Liver (tissue), 9 donors: ENCODE results near the gene SOX8. TPM values are rescaled to one million over a fixed set of nuclear protein-coding genes. Genes with fewer than 3 reads are reported as not detected.

Experiments used
- DNase-seq: peaks from one replicate; pipeline ENCODE4 v3.0.0-alpha.2; 2017; ENCODE audit warnings: low spot score
- H3K27ac ChIP-seq, 2 donors: one replicate each; pipeline ENCODE4 v1.7.0; 2013; ENCODE audit warnings: inconsistent platforms in 2 of 2, low read length in 2 of 2, control low read depth in 1 of 2, low read depth in 1 of 2, mild to moderate bottlenecking in 1 of 2
- H3K27me3 ChIP-seq, 4 donors: one replicate each; pipeline versions ENCODE4 v1.6.1 to v1.7.0; 2013; ENCODE audit warnings: low read length in 3 of 4, inconsistent platforms in 1 of 4, mild to moderate bottlenecking in 1 of 4, moderate library complexity in 1 of 4; ENCODE audit not compliant: control insufficient read depth in 4 of 4, insufficient read depth in 4 of 4
- H3K36me3 ChIP-seq, 4 donors: one replicate each; pipeline versions ENCODE4 v1.6.1 to v1.7.0; 2013; ENCODE audit warnings: low read length in 3 of 4, mild to moderate bottlenecking in 3 of 4, low read depth in 1 of 4, moderate library complexity in 1 of 4; ENCODE audit not compliant: control insufficient read depth in 4 of 4, insufficient read depth in 3 of 4
- H3K4me1 ChIP-seq, 4 donors: one replicate each; pipeline versions ENCODE4 v1.6.1 to v1.7.0; 2013; ENCODE audit warnings: low read length in 3 of 4, mild to moderate bottlenecking in 3 of 4, moderate library complexity in 1 of 4; ENCODE audit not compliant: control insufficient read depth in 4 of 4, insufficient read depth in 4 of 4
- H3K4me3 ChIP-seq, 3 donors: one replicate each; pipeline versions ENCODE4 v1.6.1 to v1.7.0; 2013; ENCODE audit warnings: low read length in 3 of 3, control low read depth in 1 of 3, low read depth in 1 of 3, mild to moderate bottlenecking in 1 of 3
- H3K9ac ChIP-seq, 2 donors: one replicate each; pipeline ENCODE4 v1.7.0; 2013; ENCODE audit warnings: low read length in 2 of 2, mild to moderate bottlenecking in 2 of 2, moderate library complexity in 2 of 2, control low read depth in 1 of 2, low read depth in 1 of 2
- H3K9me3 ChIP-seq, 4 donors: one replicate each; pipeline versions ENCODE4 v1.6.1 to v1.7.0; 2013; ENCODE audit warnings: low read length in 3 of 4; ENCODE audit not compliant: control insufficient read depth in 4 of 4
- ATF3 ChIP-seq: IDR thresholded peaks from 2 replicates; pipeline ENCODE4 v1.6.1; 2016; ENCODE audit warnings: antibody characterized with exemption
- CTCF ChIP-seq: fragments of 150-350 bp; IDR thresholded peaks from 2 replicates; pipeline ENCODE4 v1.5.1; 2017; ENCODE audit warnings: improper control_type of control experiment, low read depth, low read length; ENCODE audit not compliant: missing input control
- EGR1 ChIP-seq, 2 donors: IDR thresholded peaks; 2 replicates each; pipeline ENCODE4 v1.6.1; 2016 to 2018; ENCODE audit warnings: antibody characterized with exemption in 2 of 2, low read depth in 2 of 2
- FOXA1 ChIP-seq: IDR thresholded peaks from 2 replicates; pipeline ENCODE4 v1.6.1; 2016; ENCODE audit warnings: antibody characterized with exemption
- FOXA2 ChIP-seq: IDR thresholded peaks from 2 replicates; pipeline ENCODE4 v1.6.1; 2016; ENCODE audit warnings: antibody characterized with exemption
- GABPA ChIP-seq, 2 donors: IDR thresholded peaks in 1 of 2; conservative IDR thresholded peaks in 1 of 2; 2 replicates each; pipeline ENCODE4 v1.6.1; 2016; ENCODE audit warnings: antibody characterized with exemption in 2 of 2, mild to moderate bottlenecking in 1 of 2, moderate library complexity in 1 of 2
- HNF4A ChIP-seq, 2 donors: conservative IDR thresholded peaks; 2 replicates each; pipeline ENCODE4 v1.6.1; 2016; ENCODE audit warnings: antibody characterized with exemption in 2 of 2, mild to moderate bottlenecking in 2 of 2
- HNF4G ChIP-seq: IDR thresholded peaks from 2 replicates; pipeline ENCODE4 v1.6.1; 2016; ENCODE audit warnings: antibody characterized with exemption
- JUND ChIP-seq, 2 donors: IDR thresholded peaks; 2 replicates each; pipeline ENCODE4 v1.6.1; 2016; ENCODE audit warnings: antibody characterized with exemption in 2 of 2
- NR2F2 ChIP-seq: IDR thresholded peaks from 2 replicates; pipeline ENCODE4 v1.6.1; 2016; ENCODE audit warnings: antibody characterized with exemption
- RAD21 ChIP-seq, 2 donors: IDR thresholded peaks; 2 replicates each; pipeline ENCODE4 v1.6.1; 2016; ENCODE audit warnings: antibody characterized with exemption in 2 of 2, mild to moderate bottlenecking in 2 of 2
- RXRA ChIP-seq, 2 donors: IDR thresholded peaks; 2 replicates each; pipeline ENCODE4 v1.6.1; 2017 to 2018; ENCODE audit warnings: antibody characterized with exemption in 2 of 2, mild to moderate bottlenecking in 1 of 2
- TAF1 ChIP-seq: conservative IDR thresholded peaks from 2 replicates; pipeline ENCODE4 v1.6.1; 2016; ENCODE audit warnings: antibody characterized with exemption, mild to moderate bottlenecking
- YY1 ChIP-seq: IDR thresholded peaks from 2 replicates; pipeline ENCODE4 v1.6.1; 2016; ENCODE audit warnings: antibody characterized with exemption, mild to moderate bottlenecking
- WGBS: extraction: QIAGEN DNeasy Blood & Tissue Kit; methylation state at CpG from one replicate; pipeline ENCODE4 v1.1.7; 2013; 5-methylcytosine and 5-hydroxymethylcytosine counted together
- polyA plus RNA-seq, 2 donors: library from polyadenylated mRNA; stranded (reverse) in 1 of 2; unstranded in 1 of 2; fragments of 200-250 nt in 1 of 2; fragments of >200 nt in 1 of 2; fragmentation: Nextera tagmentation in 1 of 2; extraction: Ambion mirVana in 1 of 2; gene quantifications; one replicate each; pipeline versions ENCODE4 v1.2.1 to v1.2.3, GENCODE V29; 2013 to 2015
- total RNA-seq, 2 donors: library from RNA; depleted of rRNA; stranded (reverse); fragments of >200 nt; gene quantifications; one replicate each; pipeline ENCODE4 v1.2.3, GENCODE V29; 2014
- TF ChIP-seq, protein P1 (sequence below): IDR thresholded peaks from 2 replicates; pipeline ENCODE4 v1.6.1; 2016; ENCODE audit warnings: antibody characterized with exemption
- TF ChIP-seq, protein P2 (sequence below): IDR thresholded peaks from 2 replicates; pipeline ENCODE4 v1.6.1; 2016; ENCODE audit warnings: antibody characterized with exemption, mild to moderate bottlenecking
- TF ChIP-seq, protein P3 (sequence below): IDR thresholded peaks from 2 replicates; pipeline ENCODE4 v1.6.1; 2016; ENCODE audit warnings: antibody characterized with exemption
- donor health status: healthy.
- donor health status: healthy.
- donor health status: healthy.
- donor health status: healthy.
- donor health status: healthy.

The SOX8 gene
- total and polyA plus RNA-seq, 4 donors = 0.05 to 0.33 (median 0.17) TPM; not detected in 1

- TF ChIP-seq ATF3 = no peak
- no peak for TF ChIP-seq HNF4A (conservative IDR thresholded peaks at IDR 0.05)
- no peak for TF ChIP-seq FOXA2
- TF ChIP-seq YY1 = no peak
- TF ChIP-seq HNF4G = no peak
- TF ChIP-seq RXRA (IDR thresholded peaks at IDR 0.05) = no peak
- TF ChIP-seq JUND (IDR thresholded peaks at IDR 0.05) = no peak
These were observed 51.6 kb downstream of the SOX8 start (continued) for GRCh38 chr16:1033128-1033679.

GRCh38 chr16:1034230-1035065, 52.9 kb downstream of the SOX8 start:
- Histone ChIP-seq H3K27me3 (no peaks in the 10 kb centered on the region), H3K9ac (no peak overlapping the region), H3K36me3 (no peaks in the 10 kb centered on the region), H3K27ac (no peak overlapping the region), H3K4me3 (no peak overlapping the region), H3K4me1 (no peaks in the 10 kb centered on the region), H3K9me3 (no peaks in the 10 kb centered on the region)
- DNase-seq = no peak
- 74% methylated on average over 6 of the region's 6 CpGs for WGBS
- TF ChIP-seq ATF3 = no peak
- no peak for TF ChIP-seq EGR1 (IDR thresholded peaks at IDR 0.05; ENCODE audit: low read depth in 2 of 2)
- TF ChIP-seq YY1 = no peak
- TF ChIP-seq TAF1 = no peak
- TF ChIP-seq FOXA2 = no peak
- no peak for TF ChIP-seq HNF4A (conservative IDR thresholded peaks at IDR 0.05)
- TF ChIP-seq, protein P1, sequence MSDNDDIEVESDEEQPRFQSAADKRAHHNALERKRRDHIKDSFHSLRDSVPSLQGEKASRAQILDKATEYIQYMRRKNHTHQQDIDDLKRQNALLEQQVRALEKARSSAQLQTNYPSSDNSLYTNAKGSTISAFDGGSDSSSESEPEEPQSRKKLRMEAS = no peak
- no peak for TF ChIP-seq NR2F2
- TF ChIP-seq HNF4G = no peak
- no peak for TF ChIP-seq JUND (IDR thresholded peaks at IDR 0.05)
- TF ChIP-seq RAD21 (IDR thresholded peaks at IDR 0.05) = no peak

GRCh38 chr16:1035066-1035415, 53.5 kb downstream of the SOX8 start:
- no peak for DNase-seq
- no peak overlapping the region for H3K27ac ChIP-seq
- no peaks in the 10 kb centered on the region for H3K4me1 ChIP-seq
- no peaks in the 10 kb centered on the region for H3K36me3 ChIP-seq
- H3K27me3 ChIP-seq = no peaks in the 10 kb centered on the region
- 84% methylated on average over 7 of the region's 7 CpGs for WGBS
- no peak overlapping the region for H3K4me3 ChIP-seq
- TF ChIP-seq, protein P2, sequence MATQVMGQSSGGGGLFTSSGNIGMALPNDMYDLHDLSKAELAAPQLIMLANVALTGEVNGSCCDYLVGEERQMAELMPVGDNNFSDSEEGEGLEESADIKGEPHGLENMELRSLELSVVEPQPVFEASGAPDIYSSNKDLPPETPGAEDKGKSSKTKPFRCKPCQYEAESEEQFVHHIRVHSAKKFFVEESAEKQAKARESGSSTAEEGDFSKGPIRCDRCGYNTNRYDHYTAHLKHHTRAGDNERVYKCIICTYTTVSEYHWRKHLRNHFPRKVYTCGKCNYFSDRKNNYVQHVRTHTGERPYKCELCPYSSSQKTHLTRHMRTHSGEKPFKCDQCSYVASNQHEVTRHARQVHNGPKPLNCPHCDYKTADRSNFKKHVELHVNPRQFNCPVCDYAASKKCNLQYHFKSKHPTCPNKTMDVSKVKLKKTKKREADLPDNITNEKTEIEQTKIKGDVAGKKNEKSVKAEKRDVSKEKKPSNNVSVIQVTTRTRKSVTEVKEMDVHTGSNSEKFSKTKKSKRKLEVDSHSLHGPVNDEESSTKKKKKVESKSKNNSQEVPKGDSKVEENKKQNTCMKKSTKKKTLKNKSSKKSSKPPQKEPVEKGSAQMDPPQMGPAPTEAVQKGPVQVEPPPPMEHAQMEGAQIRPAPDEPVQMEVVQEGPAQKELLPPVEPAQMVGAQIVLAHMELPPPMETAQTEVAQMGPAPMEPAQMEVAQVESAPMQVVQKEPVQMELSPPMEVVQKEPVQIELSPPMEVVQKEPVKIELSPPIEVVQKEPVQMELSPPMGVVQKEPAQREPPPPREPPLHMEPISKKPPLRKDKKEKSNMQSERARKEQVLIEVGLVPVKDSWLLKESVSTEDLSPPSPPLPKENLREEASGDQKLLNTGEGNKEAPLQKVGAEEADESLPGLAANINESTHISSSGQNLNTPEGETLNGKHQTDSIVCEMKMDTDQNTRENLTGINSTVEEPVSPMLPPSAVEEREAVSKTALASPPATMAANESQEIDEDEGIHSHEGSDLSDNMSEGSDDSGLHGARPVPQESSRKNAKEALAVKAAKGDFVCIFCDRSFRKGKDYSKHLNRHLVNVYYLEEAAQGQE = no peak
- no peak for TF ChIP-seq RAD21 (IDR thresholded peaks at IDR 0.05)
- no peak for TF ChIP-seq HNF4G
- no peak for TF ChIP-seq FOXA1
- TF ChIP-seq EGR1 (IDR thresholded peaks at IDR 0.05; ENCODE audit: low read depth in 2 of 2) = no peak
- no peak for TF ChIP-seq HNF4A (conservative IDR thresholded peaks at IDR 0.05)
- TF ChIP-seq, protein P1 = no peak
- TF ChIP-seq FOXA2 = no peak
- TF ChIP-seq YY1 = no peak
- TF ChIP-seq, protein P3, sequence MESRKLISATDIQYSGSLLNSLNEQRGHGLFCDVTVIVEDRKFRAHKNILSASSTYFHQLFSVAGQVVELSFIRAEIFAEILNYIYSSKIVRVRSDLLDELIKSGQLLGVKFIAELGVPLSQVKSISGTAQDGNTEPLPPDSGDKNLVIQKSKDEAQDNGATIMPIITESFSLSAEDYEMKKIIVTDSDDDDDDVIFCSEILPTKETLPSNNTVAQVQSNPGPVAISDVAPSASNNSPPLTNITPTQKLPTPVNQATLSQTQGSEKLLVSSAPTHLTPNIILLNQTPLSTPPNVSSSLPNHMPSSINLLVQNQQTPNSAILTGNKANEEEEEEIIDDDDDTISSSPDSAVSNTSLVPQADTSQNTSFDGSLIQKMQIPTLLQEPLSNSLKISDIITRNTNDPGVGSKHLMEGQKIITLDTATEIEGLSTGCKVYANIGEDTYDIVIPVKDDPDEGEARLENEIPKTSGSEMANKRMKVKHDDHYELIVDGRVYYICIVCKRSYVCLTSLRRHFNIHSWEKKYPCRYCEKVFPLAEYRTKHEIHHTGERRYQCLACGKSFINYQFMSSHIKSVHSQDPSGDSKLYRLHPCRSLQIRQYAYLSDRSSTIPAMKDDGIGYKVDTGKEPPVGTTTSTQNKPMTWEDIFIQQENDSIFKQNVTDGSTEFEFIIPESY = no peak
- TF ChIP-seq CTCF = no peak
- TF ChIP-seq GABPA (IDR thresholded peaks at IDR 0.05 in 1 of 2, conservative IDR thresholded peaks at IDR 0.05 in 1 of 2) = no peak
- no peak for TF ChIP-seq ATF3
- no peaks in the 10 kb centered on the region for H3K9me3 ChIP-seq
- no peak overlapping the region for H3K9ac ChIP-seq
